Measurements from ENCODE around the gene RAB5B.

The RAB5B gene

GRCh38 chr12:55931780-55932550 is 41.9 kb upstream of the RAB5B start:
- peaks cover 28% of the 10 kb centered on the region for H3K27me3 ChIP-seq (ENCODE audit: control insufficient read depth, insufficient read depth, low read length)
- no peak overlapping the region for H3K27ac ChIP-seq (ENCODE audit: low read depth, low read length)
- 0 out of 2 replicates have a peak, but pooled peaks cover 3% of the 10 kb centered on the region for H3K36me3 ChIP-seq (ENCODE audit: control insufficient read depth, insufficient read depth, low read length)
- peaks cover 20% of the 10 kb centered on the region for H3K4me1 ChIP-seq (ENCODE audit: control insufficient read depth, insufficient read depth, low read length)
- H3K4me3 ChIP-seq (ENCODE audit: low read depth, low read length): peak overlapping the region; percentile 63
- no peaks in the 10 kb centered on the region for H3K9me3 ChIP-seq (ENCODE audit: control insufficient read depth, insufficient read depth, low read depth, low read length)
- peak overlapping the region; percentile 36 for H3K9ac ChIP-seq (ENCODE audit: low read length)

GRCh38 chr12:55932551-55932910 is 41.3 kb upstream of the RAB5B start:
- H3K9me3 ChIP-seq (ENCODE audit: control insufficient read depth, insufficient read depth, low read depth, low read length): no peaks in the 10 kb centered on the region
- peak overlapping the region; percentile 63 for H3K4me3 ChIP-seq (ENCODE audit: low read depth, low read length)
- no peaks in the 10 kb centered on the region for H3K36me3 ChIP-seq (ENCODE audit: control insufficient read depth, insufficient read depth, low read length)
- no peak overlapping the region for H3K27ac ChIP-seq (ENCODE audit: low read depth, low read length)
- H3K27me3 ChIP-seq (ENCODE audit: control insufficient read depth, insufficient read depth, low read length): peaks cover 28% of the 10 kb centered on the region
- H3K4me1 ChIP-seq (ENCODE audit: control insufficient read depth, insufficient read depth, low read length): peaks cover 20% of the 10 kb centered on the region
- H3K9ac ChIP-seq (ENCODE audit: low read length): peak overlapping the region; percentile 36

GRCh38 chr12:55933169-55933798 is 40.6 kb upstream of the RAB5B start:
- Histone ChIP-seq H3K36me3 (ENCODE audit: control insufficient read depth, insufficient read depth, low read length) (no peaks in the 10 kb centered on the region), H3K27me3 (ENCODE audit: control insufficient read depth, insufficient read depth, low read length) (peaks cover 28% of the 10 kb centered on the region), H3K9ac (ENCODE audit: low read length) (no peak overlapping the region), H3K27ac (ENCODE audit: low read depth, low read length) (no peak overlapping the region), H3K4me1 (ENCODE audit: control insufficient read depth, insufficient read depth, low read length) (peaks cover 20% of the 10 kb centered on the region), H3K9me3 (ENCODE audit: control insufficient read depth, insufficient read depth, low read depth, low read length) (no peaks in the 10 kb centered on the region), H3K4me3 (ENCODE audit: low read depth, low read length) (no peak overlapping the region)

GRCh38 chr12:55933799-55934742 is 39.8 kb upstream of the RAB5B start:
- no peaks in the 10 kb centered on the region for H3K9me3 ChIP-seq (ENCODE audit: control insufficient read depth, insufficient read depth, low read depth, low read length)
- H3K27ac ChIP-seq (ENCODE audit: low read depth, low read length): no peak overlapping the region
- no peaks in the 10 kb centered on the region for H3K36me3 ChIP-seq (ENCODE audit: control insufficient read depth, insufficient read depth, low read length)
- peaks cover 20% of the 10 kb centered on the region for H3K4me1 ChIP-seq (ENCODE audit: control insufficient read depth, insufficient read depth, low read length)
- H3K9ac ChIP-seq (ENCODE audit: low read length): no peak overlapping the region
- peaks cover 28% of the 10 kb centered on the region for H3K27me3 ChIP-seq (ENCODE audit: control insufficient read depth, insufficient read depth, low read length)
- H3K4me3 ChIP-seq (ENCODE audit: low read depth, low read length): no peak overlapping the region

GRCh38 chr12:55934773-55935172 is 39.1 kb upstream of the RAB5B start:
- Histone ChIP-seq H3K4me1 (ENCODE audit: control insufficient read depth, insufficient read depth, low read length) (peaks cover 18% of the 10 kb centered on the region), H3K4me3 (ENCODE audit: low read depth, low read length) (no peak overlapping the region), H3K27ac (ENCODE audit: low read depth, low read length) (no peak overlapping the region), H3K9ac (ENCODE audit: low read length) (no peak overlapping the region), H3K9me3 (ENCODE audit: control insufficient read depth, insufficient read depth, low read depth, low read length) (no peaks in the 10 kb centered on the region), H3K36me3 (ENCODE audit: control insufficient read depth, insufficient read depth, low read length) (no peaks in the 10 kb centered on the region), H3K27me3 (ENCODE audit: control insufficient read depth, insufficient read depth, low read length) (peaks cover 28% of the 10 kb centered on the region)

GRCh38 chr12:55935738-55936151 is 38.1 kb upstream of the RAB5B start:
- H3K27ac ChIP-seq (ENCODE audit: low read depth, low read length): no peak overlapping the region
- peaks cover 22% of the 10 kb centered on the region for H3K4me1 ChIP-seq (ENCODE audit: control insufficient read depth, insufficient read depth, low read length)
- no peak overlapping the region for H3K4me3 ChIP-seq (ENCODE audit: low read depth, low read length)
- H3K27me3 ChIP-seq (ENCODE audit: control insufficient read depth, insufficient read depth, low read length): peaks cover 28% of the 10 kb centered on the region
- no peaks in the 10 kb centered on the region for H3K9me3 ChIP-seq (ENCODE audit: control insufficient read depth, insufficient read depth, low read depth, low read length)
- H3K36me3 ChIP-seq (ENCODE audit: control insufficient read depth, insufficient read depth, low read length): no peaks in the 10 kb centered on the region
- H3K9ac ChIP-seq (ENCODE audit: low read length): no peak overlapping the region

GRCh38 chr12:55937981-55938380 is 35.9 kb upstream of the RAB5B start:
- no peak overlapping the region for H3K4me3 ChIP-seq (ENCODE audit: low read depth, low read length)
- H3K9me3 ChIP-seq (ENCODE audit: control insufficient read depth, insufficient read depth, low read depth, low read length): no peaks in the 10 kb centered on the region
- peaks cover 6% of the 10 kb centered on the region for H3K4me1 ChIP-seq (ENCODE audit: control insufficient read depth, insufficient read depth, low read length)
- peaks cover 13% of the 10 kb centered on the region for H3K27me3 ChIP-seq (ENCODE audit: control insufficient read depth, insufficient read depth, low read length)
- no peak overlapping the region for H3K9ac ChIP-seq (ENCODE audit: low read length)
- no peaks in the 10 kb centered on the region for H3K36me3 ChIP-seq (ENCODE audit: control insufficient read depth, insufficient read depth, low read length)
- H3K27ac ChIP-seq (ENCODE audit: low read depth, low read length): no peak overlapping the region

- H3K36me3 ChIP-seq (ENCODE audit: control insufficient read depth, insufficient read depth, low read length): no peaks in the 10 kb centered on the region
- peaks cover 5% of the 10 kb centered on the region; the same call in 1 of the 2 replicates for H3K27me3 ChIP-seq (ENCODE audit: control insufficient read depth, insufficient read depth, low read length)
- no peak overlapping the region for H3K27ac ChIP-seq (ENCODE audit: low read depth, low read length)
Measured at GRCh38 chr12:55938826-55939501, 34.9 kb upstream of the RAB5B start.

GRCh38 chr12:55940065-55940732 is 33.7 kb upstream of the RAB5B start:
- Histone ChIP-seq H3K27ac (ENCODE audit: low read depth, low read length) (no peak overlapping the region), H3K9ac (ENCODE audit: low read length) (no peak overlapping the region), H3K9me3 (ENCODE audit: control insufficient read depth, insufficient read depth, low read depth, low read length) (no peaks in the 10 kb centered on the region), H3K27me3 (ENCODE audit: control insufficient read depth, insufficient read depth, low read length) (0 out of 2 replicates have a peak, but pooled peaks cover under 1% of the 10 kb centered on the region), H3K36me3 (ENCODE audit: control insufficient read depth, insufficient read depth, low read length) (no peaks in the 10 kb centered on the region), H3K4me1 (ENCODE audit: control insufficient read depth, insufficient read depth, low read length) (peaks cover 4% of the 10 kb centered on the region; the same call in 1 of the 2 replicates), H3K4me3 (ENCODE audit: low read depth, low read length) (no peak overlapping the region)

More at GRCh38 chr12:55938826-55939501, 34.9 kb upstream of the RAB5B start:
- H3K9me3 ChIP-seq (ENCODE audit: control insufficient read depth, insufficient read depth, low read depth, low read length): no peaks in the 10 kb centered on the region
- H3K4me1 ChIP-seq (ENCODE audit: control insufficient read depth, insufficient read depth, low read length): peaks cover 4% of the 10 kb centered on the region; the same call in 1 of the 2 replicates
- no peak overlapping the region for H3K4me3 ChIP-seq (ENCODE audit: low read depth, low read length)
- H3K9ac ChIP-seq (ENCODE audit: low read length): no peak overlapping the region

GRCh38 chr12:55942055-55942454 is 31.8 kb upstream of the RAB5B start:
- H3K4me3 ChIP-seq (ENCODE audit: low read depth, low read length): no peak overlapping the region
- peaks cover 4% of the 10 kb centered on the region; the same call in 1 of the 2 replicates for H3K4me1 ChIP-seq (ENCODE audit: control insufficient read depth, insufficient read depth, low read length)

More at GRCh38 chr12:55942055-55942454, 31.8 kb upstream of the RAB5B start:
- no peak overlapping the region for H3K27ac ChIP-seq (ENCODE audit: low read depth, low read length)
- H3K9me3 ChIP-seq (ENCODE audit: control insufficient read depth, insufficient read depth, low read depth, low read length): no peaks in the 10 kb centered on the region
- H3K27me3 ChIP-seq (ENCODE audit: control insufficient read depth, insufficient read depth, low read length): no peaks in the 10 kb centered on the region
- no peaks in the 10 kb centered on the region for H3K36me3 ChIP-seq (ENCODE audit: control insufficient read depth, insufficient read depth, low read length)
- no peak overlapping the region for H3K9ac ChIP-seq (ENCODE audit: low read length)
